Heart left ventricle (tissue), 13 donors: ENCODE results near the gene ABCC5.

ENCODE experiments used
- CTCF ChIP-seq, 12 donors: fragments of 200-600 bp; sonication (generic) in 4 of 12; IDR thresholded peaks; one replicate each; pipeline versions ENCODE4 v1.5.0 to v1.8.0; 2018 to 2022; ENCODE audit warnings: antibody characterized with exemption in 12 of 12, mild to moderate bottlenecking in 5 of 12
- POLR2A ChIP-seq, 2 donors: fragments of 450-650 bp; IDR thresholded peaks; one replicate each; pipeline ENCODE4 v1.6.1; 2017; ENCODE audit warnings: antibody characterized with exemption in 2 of 2, mild to moderate bottlenecking in 2 of 2, moderate library complexity in 2 of 2
- donor health status: ischemic (EF 13 %, LVEDD 7.1; RV severe dilation, severe dysfunction).
- donor health status: DM: no; HTN: yes; CAD: no.
- donor health status: DM: no; HTN: no; CAD: no.
- donor health status: ischemic (EF 25% LVEDD 6.9; RV normal size, moderate dysfunction).
- donor health status: ischemic (EF 25% LVEDD 5.7; RV mildly dilated, moderate dysfunction).
- donor health status: ischemic (EF 35%, LVEDD 5.7; RV mildly dilated, moderate dysfunction).
- donor health status: nonischemic (EF 11% LVEDD 7.7; RV severe dilation, severe dysfunction).
- donor health status: DM: yes; HTN: yes; CAD: no.
- donor health status: PGD.
- donor health status: ischemic (EF 29% LVEDD 5.4; RV normal size, mild dysfunction).
- donor health status: nonischemic (EF 23%, LVEDD 6.1; RV moderate dilation, normal function).

GRCh38 chr3:183895296-183895695, 122.4 kb downstream of the ABCC5 start:
- TF ChIP-seq CTCF (IDR thresholded peaks at IDR 0.05) (peak; percentile 64 to 83 (median 78)), POLR2A (IDR thresholded peaks at IDR 0.05) (no peak)
